Peyer's patch (tissue), 4 donors: ENCODE data around the gene KDM4C.

Source experiments
- CTCF ChIP-seq, 6 experiments: fragments of 450-650 bp in 4 of 6; fragments of 200-600 bp in 2 of 6; sonication (generic) in 1 of 6; IDR thresholded peaks; one replicate each; pipeline ENCODE4 v1.5.1; 2017 to 2019; ENCODE audit warnings: antibody characterized with exemption in 6 of 6, mild to moderate bottlenecking in 3 of 6, moderate library complexity in 1 of 6
- POLR2A ChIP-seq, 2 donors: fragments of 450-650 bp; IDR thresholded peaks; one replicate each; pipeline ENCODE4 v1.5.1; 2017; ENCODE audit warnings: antibody characterized with exemption in 2 of 2, mild to moderate bottlenecking in 2 of 2, moderate library complexity in 2 of 2

DNA sequence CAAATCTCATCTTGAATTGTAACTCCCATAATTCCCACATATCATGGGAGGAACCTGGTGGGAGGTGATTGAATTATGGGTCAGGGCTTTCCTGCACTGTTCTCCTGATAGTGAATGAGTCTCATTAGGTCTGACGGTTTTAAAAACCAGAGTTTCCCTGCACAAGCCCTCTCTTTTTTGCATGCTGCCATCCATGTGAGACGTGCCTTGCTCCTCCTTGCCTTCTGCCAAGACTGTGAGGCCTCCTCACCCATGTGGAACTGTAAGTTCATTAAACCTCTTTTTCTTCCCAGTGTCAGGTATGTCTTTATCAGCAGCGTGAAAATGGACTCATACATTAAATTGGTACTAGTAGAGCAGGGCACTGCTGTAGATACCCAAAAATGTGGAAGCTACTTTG, 22.4 kb upstream of the KDM4C start:
- TF ChIP-seq POLR2A (IDR thresholded peaks at IDR 0.05), result no peak
- no peak for TF ChIP-seq CTCF (IDR thresholded peaks at IDR 0.05)
